K562 (cell line): ENCODE results near the gene UBR1. TPM values are rescaled to one million over a fixed set of nuclear protein-coding genes. Genes with fewer than 3 reads are reported as not detected.

Source experiments
- ATAC-seq: fragments of 200-7000 bp; cut with Tn5 transposase; 3 replicates; pipeline ENCODE4 v1.9.1; 2020; ENCODE audit warnings: moderate library complexity
- BruUV-seq: library from RNA; stranded (reverse); fragments of 400-500 nt; replicated peaks from 2 replicates; lab custom pipeline; 2021; lab: Mats Ljungman, UMichigan
- CTCF ChIA-PET: fragments of 300-600 bp; formaldehyde crosslinking; extraction: SDS; loops from one replicate; lab custom pipeline; 2021; ENCODE audit warnings: low intra/inter-chr PET ratio; lab: Yijun Ruan, JAX
- POLR2A ChIA-PET: fragments of 300-600, 350-650 bp; sonication (Branson Sonifier 250); formaldehyde crosslinking; extraction: SDS; loops from one replicate; lab custom pipeline; 2021; ENCODE audit warnings: antibody characterized with exemption, inconsistent platforms; lab: Yijun Ruan, JAX
- DNase-seq, 4 experiments: peaks; one replicate each; pipeline versions ENCODE4 v3.0.0 to v3.0.0-alpha.2; 2011 to 2018; ENCODE audit warnings: low spot score in 3 of 4, mixed read lengths in 3 of 4; ENCODE audit errors: extremely low read depth in 1 of 4
- FAIRE-seq: peaks from 2 replicates; lab custom pipeline; 2011; peaks lifted over from hg19 to GRCh38; lab: Jason Lieb, UNC
- H2AFZ ChIP-seq: 2 replicates; pipeline ENCODE4 v1.6.0; 2011; ENCODE audit warnings: low read depth, low read length, control low read depth, inconsistent platforms
- H3K27ac ChIP-seq: fragments of 200-600 bp; 3 replicates; pipeline ENCODE4 v1.8.0; 2011; ENCODE audit warnings: low read depth, mild to moderate bottlenecking, control low read depth, inconsistent platforms, low read length, moderate library complexity, mixed read lengths; ENCODE audit errors: extremely low read depth
- H3K27me3 ChIP-seq, 2 experiments: fragments of 300-600 bp in 1 of 2; 2 replicates in 1 of 2; 3 replicates in 1 of 2; pipeline versions ENCODE4 v1.6.0 to v1.8.0; 2011; ENCODE audit warnings: inconsistent platforms in 2 of 2, low read length in 2 of 2, mild to moderate bottlenecking in 1 of 2, mixed read lengths in 1 of 2, moderate library complexity in 1 of 2; ENCODE audit not compliant: control insufficient read depth in 2 of 2, insufficient read depth in 2 of 2
- H3K36me3 ChIP-seq: fragments of 300-600 bp; 3 replicates; pipeline ENCODE4 v1.8.0; 2011; ENCODE audit warnings: mild to moderate bottlenecking, low read length, inconsistent platforms; ENCODE audit not compliant: control insufficient read depth, insufficient read depth
- H3K4me1 ChIP-seq, 2 experiments: fragments of 200-600 bp in 1 of 2; replicated peaks in 1 of 2; 2 replicates in 1 of 2; 3 replicates in 1 of 2; pipeline versions ENCODE4 v1.5.1 to v1.8.0; 2011; ENCODE audit warnings: inconsistent platforms in 2 of 2, low read length in 2 of 2, mild to moderate bottlenecking in 1 of 2, mixed read lengths in 1 of 2, moderate library complexity in 1 of 2; ENCODE audit not compliant: control insufficient read depth in 2 of 2, insufficient read depth in 2 of 2
- H3K4me2 ChIP-seq: 2 replicates; pipeline ENCODE4 v1.6.1; 2011; ENCODE audit warnings: low read length, control low read depth, inconsistent platforms, mixed read lengths; ENCODE audit not compliant: insufficient read depth
- H3K4me3 ChIP-seq: fragments of 200-600 bp; sonication (generic), shearing (Covaris generic); 2 replicates; pipeline ENCODE4 v1.5.1; 2016; ENCODE audit warnings: control low read depth, inconsistent platforms
- H3K79me2 ChIP-seq: fragments of 200-600 bp; 3 replicates; pipeline ENCODE4 v1.8.0; 2011; ENCODE audit warnings: low read length, inconsistent platforms; ENCODE audit not compliant: control insufficient read depth, insufficient read depth
- H3K9ac ChIP-seq, 2 experiments: 2 replicates each; pipeline versions ENCODE4 v1.6.0 to v1.6.1; 2011; ENCODE audit warnings: low read depth in 2 of 2, low read length in 2 of 2, control low read depth in 1 of 2, inconsistent platforms in 1 of 2, mild to moderate bottlenecking in 1 of 2, mixed read lengths in 1 of 2; ENCODE audit not compliant: insufficient read depth in 1 of 2
- H3K9me1 ChIP-seq: one replicate; pipeline ENCODE4 v1.6.0; 2011; ENCODE audit warnings: inconsistent platforms, mild to moderate bottlenecking, low read length, moderate library complexity; ENCODE audit not compliant: control insufficient read depth, insufficient read depth
- H3K9me3 ChIP-seq: replicated peaks from 2 replicates; pipeline ENCODE4 v1.5.1; 2011; ENCODE audit warnings: low read depth, low read length, inconsistent platforms; ENCODE audit not compliant: control insufficient read depth, insufficient read depth
- H4K20me1 ChIP-seq: replicated peaks from 2 replicates; pipeline ENCODE4 v1.6.1; 2011; ENCODE audit warnings: low read length, inconsistent platforms, mixed read lengths; ENCODE audit not compliant: control insufficient read depth, insufficient read depth
- ARID3A ChIP-seq: IDR thresholded peaks from 2 replicates; pipeline ENCODE4 v1.6.1; 2012; ENCODE audit warnings: low read depth, low read length, improper control_type of control experiment, borderline replicate concordance
- SETDB1 ChIP-seq: IDR thresholded peaks from one replicate; pipeline ENCODE4 v1.6.1; 2012; ENCODE audit warnings: low read length, control low read depth, inconsistent platforms
- WGBS: fragments of 100-300 bp; shearing (Covaris generic); methylation state at CpG from one replicate; pipeline ENCODE4 v1.1.6; 2016; ENCODE audit warnings: low coverage, mixed read lengths; ENCODE audit not compliant: insufficient coverage; ENCODE audit errors: missing lambda C conversion rate; 5-methylcytosine and 5-hydroxymethylcytosine counted together
- in situ Hi-C: fragments of 300-500 bp; cut with MboI; formaldehyde crosslinking; loops from 4 replicates; pipeline ENCODE4 v1.15.0; 2018; ENCODE audit warnings: inconsistent platforms, mixed read lengths
- intact Hi-C: fragments of 100-400 bp; cut with micrococcal nuclease; formaldehyde crosslinking; loops from 2 replicates; pipeline ENCODE4 v1.14.2; 2022
- polyA plus RNA-seq, 8 experiments: library from polyadenylated mRNA; depleted of rRNA in 4 of 8; stranded (reverse) in 5 of 8; unstranded in 3 of 8; fragments of >200 nt; fragmentation: Nextera tagmentation in 2 of 8; fragmentation: Illumina TruSeq in 1 of 8; extraction: Ambion mirVana in 2 of 8; extraction: Trizol in 1 of 8; gene quantifications; 2 replicates each; pipeline versions ENCODE4 v1.2.1 to v1.2.3, GENCODE V29; 2011 to 2014; ENCODE audit warnings: inconsistent platforms in 1 of 8, missing spikeins in 1 of 8
- total RNA-seq, 7 experiments: library from RNA; depleted of rRNA in 6 of 7; stranded (reverse); fragments of >200 nt in 6 of 7; fragmentation: Illumina TruSeq in 2 of 7; extraction: Trizol in 2 of 7; gene quantifications; 2 replicates each; pipeline versions ENCODE4 v1.2.1 to v1.2.3, GENCODE V29; 2011 to 2021; ENCODE audit warnings: low replicate concordance in 1 of 7

UBR1 gene
- total and polyA plus RNA-seq, 9 of the 15 experiments (the other 6 are each of a cell fraction or from before 2014, with no cell fraction given) = 5.8 to 30.7 (median 15.3) TPM

GRCh38 chr15:43070249-43070648 lies 35.6 kb downstream of the UBR1 start:
- POLR2A ChIA-PET = interaction anchor here (0.6 kb wide), 1 partner anchor 9 kb away, joined by 3 read pairs; no protein-coding TSS in a partner anchor
- no TSS peak for BruUV-seq
- H2AFZ ChIP-seq = no peak overlapping the region
- intact Hi-C loops = no loop called here
- FAIRE-seq (no peak), ATAC-seq (no peak), DNase-seq (no peak)
- no peak overlapping the region for H3K4me3 ChIP-seq
- H3K79me2 ChIP-seq = no peaks in the 10 kb centered on the region
- no peaks in the 10 kb centered on the region for H3K9me1 ChIP-seq
- H3K36me3 ChIP-seq = peaks cover 90% of the 10 kb centered on the region
- H3K9ac ChIP-seq = no peak overlapping the region
- H3K4me2 ChIP-seq = no peak overlapping the region
- peaks cover 0 to 4% of the 10 kb centered on the region in 2 experiments; a peak in 1 of 5 replicates for H3K4me1 ChIP-seq
- CTCF ChIA-PET = no interaction called here
- H3K27me3 ChIP-seq = no peaks in the 10 kb centered on the region
- TF ChIP-seq SETDB1 = no peak
- no peak for TF ChIP-seq ARID3A
- WGBS = 84% methylated on average over 4 of the region's 4 CpGs
- in situ Hi-C loops = no loop called here
- H3K27ac ChIP-seq = no peak overlapping the region
- H3K9me3 ChIP-seq = no peaks in the 10 kb centered on the region
- no peaks in the 10 kb centered on the region for H4K20me1 ChIP-seq
